NCI-H2171 (cell line): ENCODE data around the gene AGK.
"Not testable (repeated sequence)": the region's sequence is repeated elsewhere in the genome, so short reads cannot be mapped to it uniquely, and the experiment has no call there.

Source experiments
- DNase-seq: peaks from one replicate; lab custom pipeline; 2025; lab: John Stamatoyannopoulos, UW

The AGK gene

GRCh38 chr7:141676618-141677017 lies 125.4 kb downstream of the AGK start:
- no peak for DNase-seq

- no peak for DNase-seq
Measured at GRCh38 chr7:141679014-141679413, 127.8 kb downstream of the AGK start.

- DNase-seq, result peak; percentile 46
Measured at GRCh38 chr7:141685285-141686023, 134.2 kb downstream of the AGK start.

- DNase-seq, result no peak
Measured at GRCh38 chr7:141686074-141686473, 134.9 kb downstream of the AGK start.

- DNase-seq, result no peak
Measured at GRCh38 chr7:141686670-141687069, 135.5 kb downstream of the AGK start.

- no peak for DNase-seq
Measured at GRCh38 chr7:141688043-141688442, 136.8 kb downstream of the AGK start.

GRCh38 chr7:141689072-141689825 lies 138.0 kb downstream of the AGK start:
- DNase-seq, result not testable (repeated sequence)

GRCh38 chr7:141691540-141691939 lies 140.3 kb downstream of the AGK start:
- no peak for DNase-seq

GRCh38 chr7:141691961-141692360 lies 140.8 kb downstream of the AGK start:
- no peak for DNase-seq

- no peak for DNase-seq
Measured at GRCh38 chr7:141693082-141693481, 141.9 kb downstream of the AGK start.

GRCh38 chr7:141695803-141696289 lies 144.6 kb downstream of the AGK start:
- DNase-seq, result no peak

- DNase-seq, result no peak
Measured at GRCh38 chr7:141696348-141696747, 145.1 kb downstream of the AGK start.

GRCh38 chr7:141697211-141697871 lies 146.1 kb downstream of the AGK start:
- no peak for DNase-seq

GRCh38 chr7:141698247-141699015 lies 147.2 kb downstream of the AGK start:
- DNase-seq, result no peak

GRCh38 chr7:141699860-141700259 lies 148.7 kb downstream of the AGK start:
- no peak for DNase-seq

GRCh38 chr7:141700296-141700847 lies 149.2 kb downstream of the AGK start:
- no peak for DNase-seq

GRCh38 chr7:141700848-141701371 lies 149.7 kb downstream of the AGK start:
- no peak for DNase-seq

- DNase-seq, result peak; percentile 34
Measured at GRCh38 chr7:141701489-141702046, 150.4 kb downstream of the AGK start.

GRCh38 chr7:141702047-141702567 lies 150.9 kb downstream of the AGK start, which contains the start of gene DENND11:
TSS of gene DENND11 (minus strand) at chr7:141702166. CDS start at chr7:141702153, 13 bp downstream.
- peak; percentile 43 for DNase-seq

- DNase-seq, result no peak
Measured at GRCh38 chr7:141702892-141703291, 151.7 kb downstream of the AGK start.

GRCh38 chr7:141704112-141704511 lies 152.9 kb downstream of the AGK start:
- DNase-seq, result no peak
